HG03280 (cell line): Measurements from ENCODE around the gene ARL14EP.

Source experiments
- ATAC-seq: cut with Tn5 transposase; IDR thresholded peaks from one replicate; pipeline ENCODE4 v1.9.1; 2021; ENCODE audit warnings: mild to moderate bottlenecking, moderate library complexity; ENCODE audit not compliant: unreplicated experiment

The ARL14EP gene

GRCh38 chr11:30368394-30368793 lies 45.5 kb downstream of the ARL14EP start:
- no peak for ATAC-seq

GRCh38 chr11:30370164-30370563 lies 47.3 kb downstream of the ARL14EP start:
- no peak for ATAC-seq

GRCh38 chr11:30377347-30377746 lies 54.4 kb downstream of the ARL14EP start:
- ATAC-seq, result no peak

DNA sequence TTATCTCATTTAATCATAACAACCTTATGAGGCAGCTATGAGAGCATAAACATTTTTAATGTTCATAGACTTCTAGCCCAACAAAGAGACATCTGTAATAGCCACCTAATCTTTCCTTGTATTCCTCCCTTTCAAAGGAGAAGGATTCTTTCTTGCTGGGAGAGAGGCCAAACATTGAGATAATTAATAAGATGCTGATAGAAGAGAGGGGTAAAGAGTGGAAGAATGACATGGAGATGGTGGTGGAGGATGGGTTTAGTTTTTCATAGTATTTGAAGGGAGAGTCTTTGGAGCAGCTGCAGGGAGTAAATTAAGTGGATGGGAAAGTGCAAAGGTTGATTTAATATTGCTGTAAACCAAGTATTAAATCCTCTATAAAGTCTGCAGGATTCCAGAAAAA lies 57.9 kb downstream of the ARL14EP start:
- no peak for ATAC-seq

DNA sequence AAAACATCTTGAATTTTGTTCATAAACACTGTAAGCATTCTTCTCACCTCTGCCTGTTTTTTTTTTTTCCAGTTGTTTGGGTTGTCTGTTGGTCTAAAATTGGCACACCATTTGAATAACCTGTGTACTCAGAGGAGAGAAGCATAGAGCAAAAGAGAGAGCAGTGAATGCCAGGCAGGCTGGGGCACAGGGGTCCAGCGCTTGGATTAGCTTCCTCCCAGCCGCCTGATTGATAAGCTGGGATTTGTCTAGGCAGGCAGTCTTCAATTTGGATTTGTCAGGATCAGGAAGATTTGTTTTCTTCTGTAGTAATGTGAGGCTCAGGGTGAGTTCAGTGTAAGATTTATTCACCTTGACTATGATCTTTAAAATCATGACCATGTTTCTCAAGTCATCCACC lies 59.0 kb downstream of the ARL14EP start:
- no peak for ATAC-seq
